GM21360 (cell line): ENCODE results near the gene SOBP.

ENCODE experiments used
- ATAC-seq: cut with Tn5 transposase; IDR thresholded peaks from one replicate; pipeline ENCODE4 v1.9.1; 2021; ENCODE audit warnings: mild to moderate bottlenecking, moderate library complexity; ENCODE audit not compliant: unreplicated experiment

SOBP gene

GRCh38 chr6:107654764-107655163 is 164.8 kb downstream of the SOBP start:
- ATAC-seq: no peak

GRCh38 chr6:107655245-107655644 is 165.3 kb downstream of the SOBP start:
- ATAC-seq: no peak

GRCh38 chr6:107655864-107656263 is 165.9 kb downstream of the SOBP start:
- no peak for ATAC-seq

GRCh38 chr6:107656401-107656800 is 166.5 kb downstream of the SOBP start:
- ATAC-seq: no peak

GRCh38 chr6:107656883-107657282 is 167.0 kb downstream of the SOBP start:
- no peak for ATAC-seq

GRCh38 chr6:107657373-107657754 is 167.4 kb downstream of the SOBP start:
- ATAC-seq: no peak

- peak; percentile 87 for ATAC-seq
These were observed 168.0 kb downstream of the SOBP start for GRCh38 chr6:107657755-107658461.

GRCh38 chr6:107658920-107659865 is 169.3 kb downstream of the SOBP start:
- no peak for ATAC-seq

- no peak for ATAC-seq
These were observed 170.9 kb downstream of the SOBP start for GRCh38 chr6:107660839-107661238.

GRCh38 chr6:107661291-107661690 is 171.4 kb downstream of the SOBP start:
- ATAC-seq: no peak

- ATAC-seq: no peak
These were observed 172.4 kb downstream of the SOBP start for GRCh38 chr6:107662333-107662732.

GRCh38 chr6:107663308-107663707 is 173.4 kb downstream of the SOBP start:
- no peak for ATAC-seq

GRCh38 chr6:107665382-107665781 is 175.5 kb downstream of the SOBP start:
- no peak for ATAC-seq

GRCh38 chr6:107666084-107666980 is 176.4 kb downstream of the SOBP start:
- no peak for ATAC-seq

- ATAC-seq: no peak
These were observed 177.2 kb downstream of the SOBP start for GRCh38 chr6:107666981-107667601.

- no peak for ATAC-seq
These were observed 177.9 kb downstream of the SOBP start for GRCh38 chr6:107667790-107668189.

GRCh38 chr6:107668743-107669474 is 179.0 kb downstream of the SOBP start:
- ATAC-seq: peak; percentile 85

- ATAC-seq: no peak
These were observed 180.9 kb downstream of the SOBP start for GRCh38 chr6:107670792-107671199.

GRCh38 chr6:107673076-107673494 is 183.2 kb downstream of the SOBP start:
- no peak for ATAC-seq
